ENCODE data around the gene GRP. TPM values are rescaled to one million over a fixed set of nuclear protein-coding genes. Genes with fewer than 3 reads are reported as not detected.

Gene GRP
- total and polyA plus RNA-seq, 2 donors = 0.48 TPM; not detected in 1

DNA sequence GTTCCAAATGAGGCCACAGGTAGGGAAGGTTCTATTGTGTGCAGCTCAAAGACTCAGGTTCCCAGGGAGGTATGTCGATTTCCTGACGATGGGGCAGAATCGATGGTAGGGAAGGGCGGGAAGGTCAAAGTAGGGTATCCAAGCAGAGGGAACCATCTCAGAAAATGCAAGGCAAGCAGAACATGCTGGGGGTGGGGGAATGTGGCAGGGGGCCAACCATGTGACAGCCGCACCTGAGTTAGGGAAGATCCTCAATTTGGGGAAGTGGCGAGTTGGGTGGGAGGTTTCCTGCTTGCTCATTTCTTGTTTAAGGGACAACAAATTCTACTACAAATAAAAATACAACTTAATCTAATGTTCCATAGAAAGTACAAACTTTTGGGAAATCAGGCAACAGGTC is 21.7 kb upstream of the GRP start:
- Histone ChIP-seq H3K4me3 (ENCODE audit: low read length in 2 of 2) (no peak overlapping the region), H3K9me3 (ENCODE audit: control insufficient read depth in 2 of 2, insufficient read depth in 1 of 2, low read length in 1 of 2) (no peaks in the 10 kb centered on the region), H3K36me3 (ENCODE audit: control insufficient read depth in 2 of 2, insufficient read depth in 2 of 2, low read length in 1 of 2) (no peaks in the 10 kb centered on the region), H3K27ac (ENCODE audit: low read depth in 1 of 2, low read length in 1 of 2) (no peak overlapping the region), H3K27me3 (ENCODE audit: control insufficient read depth in 2 of 2, insufficient read depth in 1 of 2, low read length in 1 of 2) (peaks cover 0 to 6% of the 10 kb centered on the region in 2 donors), H3K4me1 (ENCODE audit: control insufficient read depth in 2 of 2, insufficient read depth in 2 of 2, low read length in 2 of 2) (no peaks in the 10 kb centered on the region)
- 75% methylated on average over 6 of the region's 6 CpGs for WGBS
- no peak for DNase-seq (ENCODE audit: low read depth in 6 of 9, low spot score in 9 of 9)

DNA sequence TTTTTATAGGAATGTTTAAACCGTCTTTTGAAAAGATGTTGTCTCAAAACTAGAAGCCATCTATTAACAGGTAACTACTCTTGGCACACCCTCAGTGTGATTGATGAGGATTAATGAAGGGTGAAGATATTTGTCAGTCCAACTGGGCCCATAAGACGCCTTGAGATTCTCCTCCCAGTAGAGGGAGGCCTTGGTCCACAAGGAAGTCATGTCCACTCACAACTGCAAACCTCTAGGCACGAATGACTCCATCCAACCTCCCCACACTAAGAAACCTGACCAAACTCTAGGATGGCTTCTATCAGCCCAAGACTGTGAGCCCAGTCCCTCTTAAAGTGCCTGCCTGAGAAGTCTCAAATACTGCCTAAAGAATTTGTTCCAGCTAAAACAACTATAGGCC is 19.2 kb upstream of the GRP start:
- H3K27ac ChIP-seq (ENCODE audit: low read depth in 1 of 2, low read length in 1 of 2) = no peak overlapping the region
- no peaks in the 10 kb centered on the region for H3K36me3 ChIP-seq (ENCODE audit: control insufficient read depth in 2 of 2, insufficient read depth in 2 of 2, low read length in 1 of 2)
- no peak overlapping the region for H3K4me3 ChIP-seq (ENCODE audit: low read length in 2 of 2)
- 80% methylated on average over 3 of the region's 3 CpGs for WGBS
- no peaks in the 10 kb centered on the region for H3K9me3 ChIP-seq (ENCODE audit: control insufficient read depth in 2 of 2, insufficient read depth in 1 of 2, low read length in 1 of 2)
- H3K4me1 ChIP-seq (ENCODE audit: control insufficient read depth in 2 of 2, insufficient read depth in 2 of 2, low read length in 2 of 2) = no peaks in the 10 kb centered on the region
- peaks cover 0 to 6% of the 10 kb centered on the region in 2 donors for H3K27me3 ChIP-seq (ENCODE audit: control insufficient read depth in 2 of 2, insufficient read depth in 1 of 2, low read length in 1 of 2)
- DNase-seq (ENCODE audit: low read depth in 6 of 9, low spot score in 9 of 9) = no peak

DNA sequence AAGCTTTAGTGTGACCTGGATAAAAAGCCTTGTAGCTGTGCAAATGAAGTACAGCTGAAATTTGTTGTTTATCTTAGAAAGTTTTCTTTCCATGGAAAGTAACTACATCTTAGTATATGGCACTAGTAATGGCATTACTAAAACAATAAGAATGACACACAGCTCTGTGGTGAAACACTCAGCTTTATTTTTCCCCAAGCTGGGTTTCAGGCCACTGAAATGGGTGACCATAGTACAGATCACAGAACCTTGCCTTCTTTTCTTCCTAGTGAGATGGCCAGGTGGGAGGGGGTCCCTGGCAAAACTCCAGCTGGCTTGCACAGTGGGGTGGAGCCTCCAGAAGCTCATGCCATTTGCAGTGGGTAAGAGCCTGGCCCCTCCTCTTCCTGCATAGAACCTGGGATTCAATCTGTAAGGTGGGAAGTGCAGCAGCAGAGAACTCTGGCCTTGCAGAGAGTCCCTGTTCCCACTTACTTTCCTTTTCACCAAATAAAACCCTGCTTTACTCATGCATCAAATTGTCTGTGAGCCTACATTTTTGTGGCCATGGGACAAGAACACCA is 17.6 kb upstream of the GRP start:
- H3K4me3 ChIP-seq (ENCODE audit: low read length in 2 of 2) = no peak overlapping the region
- H3K36me3 ChIP-seq (ENCODE audit: control insufficient read depth in 2 of 2, insufficient read depth in 2 of 2, low read length in 1 of 2) = no peaks in the 10 kb centered on the region
- no peak overlapping the region for H3K27ac ChIP-seq (ENCODE audit: low read depth in 1 of 2, low read length in 1 of 2)
- no peak for DNase-seq (ENCODE audit: low read depth in 6 of 9, low spot score in 9 of 9)
- peaks cover 0 to 8% of the 10 kb centered on the region in 2 donors for H3K27me3 ChIP-seq (ENCODE audit: control insufficient read depth in 2 of 2, insufficient read depth in 1 of 2, low read length in 1 of 2)
- H3K4me1 ChIP-seq (ENCODE audit: control insufficient read depth in 2 of 2, insufficient read depth in 2 of 2, low read length in 2 of 2) = no peaks in the 10 kb centered on the region
- H3K9me3 ChIP-seq (ENCODE audit: control insufficient read depth in 2 of 2, insufficient read depth in 1 of 2, low read length in 1 of 2) = no peaks in the 10 kb centered on the region

DNA sequence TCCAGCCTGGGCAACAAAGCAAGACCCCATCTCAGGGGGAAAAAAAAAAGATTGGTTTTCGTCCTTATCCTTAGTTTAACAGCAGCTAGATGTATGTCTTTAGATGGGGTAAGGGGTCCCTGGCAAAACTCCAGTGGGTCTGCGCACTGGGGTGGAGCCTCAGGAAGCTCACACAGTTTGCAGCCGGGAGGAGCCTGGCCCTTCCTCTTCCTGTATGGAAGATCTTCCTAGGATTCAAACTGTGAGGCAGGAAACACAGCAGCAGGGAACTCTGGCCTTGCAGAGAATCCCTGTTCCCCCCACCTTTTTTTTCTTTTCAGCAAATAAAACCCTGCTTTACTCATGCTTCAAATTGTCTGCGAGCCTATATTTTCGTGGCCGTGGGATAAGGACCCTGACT is 12.5 kb upstream of the GRP start:
- no peak overlapping the region for H3K4me3 ChIP-seq (ENCODE audit: low read length in 2 of 2)
- H3K36me3 ChIP-seq (ENCODE audit: control insufficient read depth in 2 of 2, insufficient read depth in 2 of 2, low read length in 1 of 2) = no peaks in the 10 kb centered on the region
- DNase-seq (ENCODE audit: low read depth in 6 of 9, low spot score in 9 of 9) = no peak
- no peaks in the 10 kb centered on the region for H3K9me3 ChIP-seq (ENCODE audit: control insufficient read depth in 2 of 2, insufficient read depth in 1 of 2, low read length in 1 of 2)
- no peak overlapping the region for H3K27ac ChIP-seq (ENCODE audit: low read depth in 1 of 2, low read length in 1 of 2)
- no peaks in the 10 kb centered on the region for H3K4me1 ChIP-seq (ENCODE audit: control insufficient read depth in 2 of 2, insufficient read depth in 2 of 2, low read length in 2 of 2)
- H3K27me3 ChIP-seq (ENCODE audit: control insufficient read depth in 2 of 2, insufficient read depth in 1 of 2, low read length in 1 of 2) = peaks cover 0 to 5% of the 10 kb centered on the region in 2 donors
- 77% methylated on average over 6 of the region's 6 CpGs for WGBS

DNA sequence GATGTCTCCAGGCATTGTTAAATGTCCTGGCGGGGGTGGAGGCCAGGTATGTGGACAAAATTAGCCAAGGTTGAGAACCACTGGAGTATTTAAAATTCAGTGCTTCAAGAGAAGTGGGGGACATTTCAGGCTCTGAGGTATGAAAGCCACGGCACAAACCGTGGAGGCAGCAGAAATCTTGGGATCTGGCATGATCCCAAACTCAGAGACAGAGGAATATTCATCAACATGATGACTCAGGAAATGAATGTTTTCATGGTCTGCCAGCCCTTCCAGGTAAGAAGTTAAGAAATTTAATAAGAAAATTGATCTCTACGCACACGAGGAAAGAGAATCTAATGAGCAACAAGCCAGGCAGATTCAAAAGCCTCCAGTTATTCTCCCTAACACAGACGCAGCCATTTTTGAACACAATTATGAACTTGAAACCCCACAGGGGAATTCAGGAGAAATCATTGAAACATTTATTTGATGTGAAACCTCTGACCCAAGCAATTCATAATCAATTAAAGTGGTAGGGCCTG is 11.3 kb upstream of the GRP start:
- Histone ChIP-seq H3K36me3 (ENCODE audit: control insufficient read depth in 2 of 2, insufficient read depth in 2 of 2, low read length in 1 of 2) (no peaks in the 10 kb centered on the region), H3K27ac (ENCODE audit: low read depth in 1 of 2, low read length in 1 of 2) (no peak overlapping the region), H3K4me3 (ENCODE audit: low read length in 2 of 2) (no peak overlapping the region), H3K27me3 (ENCODE audit: control insufficient read depth in 2 of 2, insufficient read depth in 1 of 2, low read length in 1 of 2) (peaks cover 0 to 2% of the 10 kb centered on the region in 2 donors), H3K4me1 (ENCODE audit: control insufficient read depth in 2 of 2, insufficient read depth in 2 of 2, low read length in 2 of 2) (no peaks in the 10 kb centered on the region), H3K9me3 (ENCODE audit: control insufficient read depth in 2 of 2, insufficient read depth in 1 of 2, low read length in 1 of 2) (no peaks in the 10 kb centered on the region)
- WGBS = 88% methylated on average over 6 of the region's 6 CpGs
- no peak for DNase-seq (ENCODE audit: low read depth in 6 of 9, low spot score in 9 of 9)

DNA sequence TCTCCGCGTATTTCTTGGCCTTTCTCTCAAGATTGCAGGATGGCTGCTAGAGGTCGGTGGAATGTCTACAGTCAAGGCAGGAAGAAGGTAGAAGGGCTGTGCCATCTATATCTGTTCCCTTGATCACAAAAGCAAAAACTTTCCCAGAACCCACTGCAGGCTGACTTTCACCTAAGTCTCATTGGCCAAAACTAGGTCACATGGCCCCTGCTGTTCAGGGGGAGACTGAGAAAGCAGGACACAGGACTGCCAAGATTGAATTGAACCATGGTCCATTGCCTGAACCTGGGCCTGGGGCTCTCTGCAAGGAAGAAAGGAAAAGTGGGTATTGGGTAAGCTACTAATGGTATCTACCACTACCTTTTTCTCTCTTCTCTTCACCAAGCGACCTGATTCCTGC is 9.7 kb upstream of the GRP start:
- no peak for DNase-seq (ENCODE audit: low read depth in 6 of 9, low spot score in 9 of 9)
- 96% methylated on average over 4 of the region's 4 CpGs for WGBS
- no peak overlapping the region for H3K4me3 ChIP-seq (ENCODE audit: low read length in 2 of 2)
- H3K9me3 ChIP-seq (ENCODE audit: control insufficient read depth in 2 of 2, insufficient read depth in 1 of 2, low read length in 1 of 2) = no peaks in the 10 kb centered on the region
- H3K27me3 ChIP-seq (ENCODE audit: control insufficient read depth in 2 of 2, insufficient read depth in 1 of 2, low read length in 1 of 2) = peaks cover 0 to 2% of the 10 kb centered on the region in 2 donors
- no peaks in the 10 kb centered on the region for H3K4me1 ChIP-seq (ENCODE audit: control insufficient read depth in 2 of 2, insufficient read depth in 2 of 2, low read length in 2 of 2)
- H3K27ac ChIP-seq (ENCODE audit: low read depth in 1 of 2, low read length in 1 of 2) = no peak overlapping the region
- no peaks in the 10 kb centered on the region for H3K36me3 ChIP-seq (ENCODE audit: control insufficient read depth in 2 of 2, insufficient read depth in 2 of 2, low read length in 1 of 2)

DNA sequence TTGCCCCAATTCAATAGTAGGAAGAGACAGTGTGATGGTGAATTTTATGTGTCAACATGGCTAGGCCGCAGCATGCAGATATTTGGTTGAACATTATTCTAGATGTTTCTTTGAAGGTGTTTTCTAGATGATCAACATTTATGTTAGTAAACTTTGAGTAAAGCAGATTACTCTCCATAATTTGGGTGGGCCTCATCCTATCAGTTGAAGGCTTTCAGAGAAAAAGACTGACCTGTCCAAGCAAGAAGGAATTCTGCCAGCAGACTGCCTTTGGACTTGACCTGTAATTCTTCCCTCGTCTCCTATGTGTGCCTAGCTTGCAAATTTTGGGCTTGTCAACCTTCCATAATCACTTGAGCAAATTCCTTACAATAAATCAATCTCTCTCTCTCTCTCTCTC is 8.3 kb upstream of the GRP start:
- H3K27me3 ChIP-seq (ENCODE audit: control insufficient read depth in 2 of 2, insufficient read depth in 1 of 2, low read length in 1 of 2) = peaks cover 0 to 2% of the 10 kb centered on the region in 2 donors
- 97% methylated on average over 2 of the region's 2 CpGs for WGBS
- no peak overlapping the region for H3K4me3 ChIP-seq (ENCODE audit: low read length in 2 of 2)
- H3K4me1 ChIP-seq (ENCODE audit: control insufficient read depth in 2 of 2, insufficient read depth in 2 of 2, low read length in 2 of 2) = no peaks in the 10 kb centered on the region
- H3K9me3 ChIP-seq (ENCODE audit: control insufficient read depth in 2 of 2, insufficient read depth in 1 of 2, low read length in 1 of 2) = no peaks in the 10 kb centered on the region
- no peak for DNase-seq (ENCODE audit: low read depth in 6 of 9, low spot score in 9 of 9)
- no peak overlapping the region for H3K27ac ChIP-seq (ENCODE audit: low read depth in 1 of 2, low read length in 1 of 2)
- H3K36me3 ChIP-seq (ENCODE audit: control insufficient read depth in 2 of 2, insufficient read depth in 2 of 2, low read length in 1 of 2) = no peaks in the 10 kb centered on the region

DNA sequence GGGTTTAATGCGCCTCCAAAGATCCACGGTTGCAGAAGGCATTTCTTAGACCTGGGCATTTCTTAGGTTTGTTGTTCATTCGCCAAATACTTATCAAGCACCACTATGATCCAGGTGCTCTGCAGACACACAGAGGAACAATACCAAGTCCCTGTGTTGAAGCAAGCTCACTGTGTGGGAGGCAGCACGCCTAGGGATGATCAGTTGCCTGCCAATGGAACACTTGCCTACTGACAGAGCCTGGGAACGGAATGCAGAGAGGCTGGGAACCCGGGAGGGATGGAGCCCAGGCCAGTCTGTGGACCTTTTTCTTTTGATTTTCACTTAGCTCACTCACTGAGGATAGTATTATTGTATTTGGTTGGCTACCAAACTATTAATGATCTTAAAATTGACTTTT is 1.9 kb upstream of the GRP start:
- H3K4me1 ChIP-seq (ENCODE audit: control insufficient read depth in 2 of 2, insufficient read depth in 2 of 2, low read length in 2 of 2) = no peaks in the 10 kb centered on the region
- H3K27me3 ChIP-seq (ENCODE audit: control insufficient read depth in 2 of 2, insufficient read depth in 1 of 2, low read length in 1 of 2) = peaks cover 42 to 58% of the 10 kb centered on the region in 2 donors
- no peak overlapping the region for H3K27ac ChIP-seq (ENCODE audit: low read depth in 1 of 2, low read length in 1 of 2)
- 81% methylated on average over 6 of the region's 6 CpGs for WGBS
- H3K9me3 ChIP-seq (ENCODE audit: control insufficient read depth in 2 of 2, insufficient read depth in 1 of 2, low read length in 1 of 2) = no peaks in the 10 kb centered on the region
- no peak for DNase-seq (ENCODE audit: low read depth in 6 of 9, low spot score in 9 of 9)
- no peaks in the 10 kb centered on the region for H3K36me3 ChIP-seq (ENCODE audit: control insufficient read depth in 2 of 2, insufficient read depth in 2 of 2, low read length in 1 of 2)
- H3K4me3 ChIP-seq (ENCODE audit: low read length in 2 of 2) = no peak overlapping the region

DNA sequence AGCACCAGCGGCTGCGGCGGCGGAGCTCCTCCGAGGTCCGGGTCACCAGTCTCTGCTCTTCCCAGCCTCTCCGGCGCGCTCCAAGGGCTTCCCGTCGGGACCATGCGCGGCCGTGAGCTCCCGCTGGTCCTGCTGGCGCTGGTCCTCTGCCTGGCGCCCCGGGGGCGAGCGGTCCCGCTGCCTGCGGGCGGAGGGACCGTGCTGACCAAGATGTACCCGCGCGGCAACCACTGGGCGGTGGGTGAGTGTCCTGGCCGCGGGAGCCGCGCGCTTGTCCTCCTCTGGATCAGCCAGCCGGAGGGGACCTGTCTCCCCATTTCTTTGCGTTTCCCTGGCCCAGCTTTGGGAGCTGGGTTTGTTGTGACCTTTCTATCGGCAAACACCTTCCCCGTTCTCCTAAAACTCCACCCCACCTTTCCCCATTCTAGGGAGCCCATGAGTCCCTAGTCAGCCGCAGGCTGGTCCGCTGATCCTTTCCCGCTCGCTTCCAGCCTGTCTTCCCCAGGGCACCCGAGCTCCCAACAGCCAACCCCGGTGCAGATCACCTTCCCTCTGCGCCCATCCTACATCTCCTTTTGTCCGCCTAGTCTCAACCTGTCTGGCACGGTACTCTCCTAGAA is 316 bp downstream of the GRP start:
- H3K36me3 ChIP-seq (ENCODE audit: control insufficient read depth in 2 of 2, insufficient read depth in 2 of 2, low read length in 1 of 2) = no peaks in the 10 kb centered on the region
- no peak overlapping the region for H3K27ac ChIP-seq (ENCODE audit: low read depth in 1 of 2, low read length in 1 of 2)
- H3K9me3 ChIP-seq (ENCODE audit: control insufficient read depth in 2 of 2, insufficient read depth in 1 of 2, low read length in 1 of 2) = no peaks in the 10 kb centered on the region
- no peaks in the 10 kb centered on the region for H3K4me1 ChIP-seq (ENCODE audit: control insufficient read depth in 2 of 2, insufficient read depth in 2 of 2, low read length in 2 of 2)
- peaks cover 42 to 64% of the 10 kb centered on the region in 2 donors for H3K27me3 ChIP-seq (ENCODE audit: control insufficient read depth in 2 of 2, insufficient read depth in 1 of 2, low read length in 1 of 2)
- DNase-seq (ENCODE audit: low read depth in 6 of 9, low spot score in 9 of 9) = no peak
- H3K4me3 ChIP-seq (ENCODE audit: low read length in 2 of 2) = no peak overlapping the region
- WGBS = 5% methylated on average over 46 of the region's 46 CpGs
